Peyer's patch (tissue), 4 donors: Measurements from ENCODE around the gene TEX26.

Source experiments
- CTCF ChIP-seq, 6 experiments: fragments of 450-650 bp in 4 of 6; fragments of 200-600 bp in 2 of 6; sonication (generic) in 1 of 6; IDR thresholded peaks; one replicate each; pipeline ENCODE4 v1.5.1; 2017 to 2019; ENCODE audit warnings: antibody characterized with exemption in 6 of 6, mild to moderate bottlenecking in 3 of 6, moderate library complexity in 1 of 6
- POLR2A ChIP-seq, 2 donors: fragments of 450-650 bp; IDR thresholded peaks; one replicate each; pipeline ENCODE4 v1.5.1; 2017; ENCODE audit warnings: antibody characterized with exemption in 2 of 2, mild to moderate bottlenecking in 2 of 2, moderate library complexity in 2 of 2

- TF ChIP-seq CTCF (IDR thresholded peaks at IDR 0.05) = no peak
- TF ChIP-seq POLR2A (IDR thresholded peaks at IDR 0.05) = no peak
These were observed 62.9 kb downstream of the TEX26 start for GRCh38 chr13:30995331-30995730.
